A549 (cell line): ENCODE measurements around the gene MSL1. TPM values are rescaled to one million over a fixed set of nuclear protein-coding genes. Genes with fewer than 3 reads are reported as not detected.

Experiments used
- ATAC-seq, 2 experiments: fragments of 200-7000 bp in 1 of 2; fragments of >200 bp in 1 of 2; cut with Nextera tagmentation in 1 of 2; cut with Tn5 transposase in 1 of 2; 3 replicates each; pipeline versions ENCODE4 v1.8.0 to v1.9.1; 2018 to 2020; ENCODE audit warnings: mild to moderate bottlenecking in 1 of 2, moderate library complexity in 1 of 2
- CTCF ChIA-PET: fragments of 300-600 bp; sonication (Branson Sonifier 250); formaldehyde crosslinking; extraction: SDS; loops from one replicate; lab custom pipeline; 2021; ENCODE audit warnings: antibody characterized with exemption, inconsistent platforms; lab: Yijun Ruan, JAX
- POLR2A ChIA-PET: fragments of 350-600 bp; formaldehyde crosslinking; extraction: SDS; loops from one replicate; lab custom pipeline; 2021; ENCODE audit warnings: antibody characterized with exemption, inconsistent platforms; lab: Yijun Ruan, JAX
- DNase-seq, 2 experiments: peaks; one replicate each; pipeline versions ENCODE4 v3.0.0 to v3.0.0-alpha.2; 2011 to 2016; ENCODE audit warnings: low read depth in 1 of 2, low spot score in 1 of 2
- FAIRE-seq: peaks from 2 replicates; lab custom pipeline; 2011; peaks lifted over from hg19 to GRCh38; lab: Jason Lieb, UNC
- H3K27ac ChIP-seq, 2 experiments: fragments of >200 bp; sonication (Bioruptor Twin); formaldehyde crosslinking; 3 replicates each; pipeline ENCODE4 v1.5.1; 2016 to 2017
- H3K4me1 ChIP-seq: fragments of >200 bp; sonication (Bioruptor Twin); formaldehyde crosslinking; 3 replicates; pipeline ENCODE4 v1.6.1; 2016
- H3K4me2 ChIP-seq: fragments of >200 bp; sonication (Bioruptor Twin); formaldehyde crosslinking; 3 replicates; pipeline ENCODE4 v1.6.1; 2016
- H3K4me3 ChIP-seq: fragments of >200 bp; sonication (Bioruptor Twin); formaldehyde crosslinking; 3 replicates; pipeline ENCODE4 v1.5.1; 2016
- H3K9me3 ChIP-seq: fragments of >200 bp; sonication (Bioruptor Twin); formaldehyde crosslinking; 3 replicates; pipeline ENCODE4 v1.6.1; 2016
- BCL3 ChIP-seq: fragments of >200 bp; sonication (Bioruptor Twin); formaldehyde crosslinking; IDR thresholded peaks from 3 replicates; pipeline ENCODE4 v1.6.1; 2016
- BHLHE40 ChIP-seq: IDR thresholded peaks from 2 replicates; pipeline ENCODE4 v1.6.1; 2012; ENCODE audit warnings: low read depth, low read length, inconsistent platforms
- CEBPB ChIP-seq, 2 experiments: fragments of >200 bp in 1 of 2; sonication (Bioruptor Twin) in 1 of 2; formaldehyde crosslinking in 1 of 2; IDR thresholded peaks; 2 replicates each; pipeline ENCODE4 v1.6.1; 2012 to 2016
- EHMT2 ChIP-seq: fragments of 200-600 bp; sonication (generic); IDR thresholded peaks from 2 replicates; pipeline ENCODE4 v1.6.1; 2016; ENCODE audit warnings: antibody characterized with exemption, low read depth, mild to moderate bottlenecking, moderate library complexity
- FOSL2 ChIP-seq, 2 experiments: fragments of 450-650 bp in 1 of 2; fragments of >200 bp in 1 of 2; sonication (Bioruptor Twin) in 1 of 2; formaldehyde crosslinking; IDR thresholded peaks; 2 replicates each; pipeline versions ENCODE4 v1.5.0 to v1.6.1; 2016 to 2020; ENCODE audit warnings: mild to moderate bottlenecking in 1 of 2, moderate library complexity in 1 of 2
- HEYL ChIP-seq: fragments of 250-450 bp; sonication (Bioruptor Pico); IDR thresholded peaks from 2 replicates; pipeline ENCODE4 v1.8.0; 2021; ENCODE audit warnings: mild to moderate bottlenecking, moderate library complexity
- HMGXB4 ChIP-seq: fragments of 250-450 bp; sonication (Bioruptor Pico); IDR thresholded peaks from 2 replicates; pipeline ENCODE4 v1.5.0; 2021; ENCODE audit warnings: mild to moderate bottlenecking, moderate library complexity, borderline replicate concordance
- HOXA7 ChIP-seq: fragments of 250-450 bp; sonication (Bioruptor Pico); IDR thresholded peaks from 2 replicates; pipeline ENCODE4 v1.5.0; 2020; ENCODE audit warnings: mild to moderate bottlenecking, moderate library complexity
- JUNB ChIP-seq: fragments of >200 bp; sonication (Bioruptor Twin); formaldehyde crosslinking; IDR thresholded peaks from 2 replicates; pipeline ENCODE4 v1.6.1; 2016
- KDM1A ChIP-seq: fragments of 200-600 bp; sonication (generic); IDR thresholded peaks from 2 replicates; pipeline ENCODE4 v1.6.1; 2016; ENCODE audit warnings: low read depth, mild to moderate bottlenecking
- MAFK ChIP-seq: fragments of 450-650 bp; IDR thresholded peaks from 2 replicates; pipeline ENCODE4 v1.6.1; 2014; ENCODE audit not compliant: partially characterized antibody
- MAX ChIP-seq: IDR thresholded peaks from 2 replicates; pipeline ENCODE4 v1.6.1; 2012
- MAZ ChIP-seq: fragments of 150-350 bp; IDR thresholded peaks from 2 replicates; pipeline ENCODE4 v1.6.1; 2014; ENCODE audit warnings: antibody characterized with exemption, low read depth, low read length, borderline replicate concordance
- NR3C1 ChIP-seq: fragments of >200 bp; sonication (Bioruptor Twin); formaldehyde crosslinking; IDR thresholded peaks from 3 replicates; pipeline ENCODE4 v1.6.1; 2017
- PHF8 ChIP-seq: fragments of 200-600 bp; sonication (generic); IDR thresholded peaks from 2 replicates; pipeline ENCODE4 v1.6.1; 2016; ENCODE audit warnings: low read depth, mild to moderate bottlenecking, antibody characterized with exemption, moderate library complexity, borderline replicate concordance
- POLR2A ChIP-seq: IDR thresholded peaks from 2 replicates; pipeline ENCODE4 v1.6.1; 2012; ENCODE audit warnings: mild to moderate bottlenecking, low read length
- RARB ChIP-seq: fragments of 250-450 bp; sonication (Bioruptor Pico); IDR thresholded peaks from 2 replicates; pipeline ENCODE4 v1.8.0; 2021; ENCODE audit warnings: mild to moderate bottlenecking, moderate library complexity
- REST ChIP-seq: fragments of 200-600 bp; sonication (generic); IDR thresholded peaks from 2 replicates; pipeline ENCODE4 v1.6.1; 2016; ENCODE audit warnings: antibody characterized with exemption, mild to moderate bottlenecking, moderate library complexity
- USF2 ChIP-seq: fragments of 450-650 bp; IDR thresholded peaks from 2 replicates; pipeline ENCODE4 v1.6.1; 2014; ENCODE audit warnings: antibody characterized with exemption
- ZC3H11A ChIP-seq: fragments of 450-650 bp; IDR thresholded peaks from 2 replicates; pipeline ENCODE4 v1.6.1; 2014; ENCODE audit warnings: antibody characterized with exemption, mild to moderate bottlenecking
- WGBS: methylation state at CpG from one replicate; pipeline ENCODE4 v1.1.6; 2017; ENCODE audit errors: missing lambda C conversion rate; 5-methylcytosine and 5-hydroxymethylcytosine counted together
- polyA plus RNA-seq, 4 experiments: library from polyadenylated mRNA; depleted of rRNA in 3 of 4; stranded (reverse); fragments of >200 nt; fragmentation: RNase III in 1 of 4; extraction: RNeasy Plus Mini Kit Qiagen cat#74134 plus additional on column Dnase treatment in 1 of 4; gene quantifications; 2 replicates in 3 of 4; 3 replicates in 1 of 4; pipeline ENCODE4 v1.2.3, GENCODE V29; 2011 to 2017

Gene MSL1
- polyA plus RNA-seq, 2 of the 4 experiments (the other 2 are of a cell fraction): 64.8 to 95.1 TPM

GRCh38 chr17:40158438-40159013 lies 36.8 kb downstream of the MSL1 start:
- DNase-seq (no peak), ATAC-seq (no peak), FAIRE-seq (no peak)
- 91% methylated on average over 3 of the region's 3 CpGs for WGBS
- no peaks in the 10 kb centered on the region for H3K9me3 ChIP-seq
- H3K4me2 ChIP-seq: no peak overlapping the region
- TF ChIP-seq FOSL2 (IDR thresholded peaks at IDR 0.05) (no peak), FOSL2 (CRISPR knock-in tag; IDR thresholded peaks at IDR 0.05) (no peak), USF2 (no peak), POLR2A (no peak), MAFK (no peak), HOXA7 (CRISPR knock-in tag) (no peak), MAX (no peak), BHLHE40 (no peak), NR3C1 (no peak), EHMT2 (no peak), JUNB (no peak), RARB (no peak), BCL3 (no peak), ZC3H11A (no peak), HEYL (CRISPR knock-in tag) (no peak), CEBPB (IDR thresholded peaks at IDR 0.05) (no peak), REST (no peak), HMGXB4 (CRISPR knock-in tag) (no peak), KDM1A (no peak), PHF8 (no peak), MAZ (no peak)
- no peak overlapping the region for H3K4me3 ChIP-seq
- POLR2A ChIA-PET: interaction anchor here (0.6 kb wide), 1 partner anchor 46 kb away, joined by 4 read pairs; no protein-coding TSS in a partner anchor
- H3K4me1 ChIP-seq: peaks cover under 1% of the 10 kb centered on the region; the same call in 1 of the 3 replicates
- CTCF ChIA-PET: interaction anchor here (0.6 to 6.4 kb wide), 6 partner anchors 9 to 133 kb away, joined by 3 to 76 read pairs (median 4); no protein-coding TSS in a partner anchor
- H3K27ac ChIP-seq: no peak overlapping the region
